K562 (cell line): ENCODE data around the gene BNIP1.

Source experiments
- ATF6 ChIP-seq: sonication (generic); formaldehyde crosslinking; IDR thresholded peaks from 2 replicates; pipeline ENCODE4 v1.4.0; 2020; ENCODE audit warnings: mild to moderate bottlenecking, missing genetic modification reagents
- E2F5 ChIP-seq: sonication (generic); formaldehyde crosslinking; IDR thresholded peaks from 2 replicates; pipeline ENCODE4 v1.8.0; 2022; ENCODE audit warnings: mild to moderate bottlenecking, missing genetic modification reagents
- FOXK1 ChIP-seq: sonication (generic); formaldehyde crosslinking; IDR thresholded peaks from 2 replicates; pipeline ENCODE4 v1.8.0; 2022; ENCODE audit warnings: missing genetic modification reagents, mild to moderate bottlenecking, borderline replicate concordance
- MIER1 ChIP-seq: fragments of 450-650 bp; IDR thresholded peaks from 2 replicates; pipeline ENCODE4 v1.6.1; 2016; ENCODE audit warnings: antibody characterized with exemption, mild to moderate bottlenecking, low read depth
- POLR2A ChIP-seq: fragments of 450-650 bp; conservative IDR thresholded peaks from 2 replicates; pipeline ENCODE4 v1.6.1; 2016
- SIN3A ChIP-seq, 2 experiments: fragments of 150-350 bp in 1 of 2; IDR thresholded peaks; 2 replicates each; pipeline ENCODE4 v1.6.1; 2011 to 2016; ENCODE audit warnings: borderline replicate concordance in 2 of 2, low read depth in 2 of 2, low read length in 2 of 2, mild to moderate bottlenecking in 2 of 2, moderate library complexity in 2 of 2; ENCODE audit not compliant: control insufficient read depth in 1 of 2
- TAF1 ChIP-seq: IDR thresholded peaks from 2 replicates; pipeline ENCODE4 v1.6.1; 2011; ENCODE audit warnings: mild to moderate bottlenecking, low read length, moderate library complexity; ENCODE audit not compliant: insufficient read depth, control insufficient read depth, severe bottlenecking; ENCODE audit errors: extremely low read depth
- ZMIZ1 ChIP-seq, 2 experiments: fragments of 150-350 bp in 1 of 2; IDR thresholded peaks; 2 replicates each; pipeline ENCODE4 v1.6.1; 2012 to 2016; ENCODE audit warnings: low read depth in 2 of 2, low read length in 2 of 2, mild to moderate bottlenecking in 1 of 2, moderate library complexity in 1 of 2
- ZNF3 ChIP-seq: fragments of 250-450 bp; sonication (Bioruptor Pico); IDR thresholded peaks from 2 replicates; pipeline ENCODE4 v1.5.0; 2021; ENCODE audit warnings: mild to moderate bottlenecking, moderate library complexity
- TF ChIP-seq, protein P1 (sequence below), 2 experiments: fragments of 450-650 bp in 1 of 2; sonication (generic) in 1 of 2; formaldehyde crosslinking in 1 of 2; IDR thresholded peaks in 1 of 2; conservative IDR thresholded peaks in 1 of 2; 2 replicates each; pipeline versions ENCODE4 v1.6.1 to v1.8.1; 2016 to 2023; ENCODE audit warnings: mild to moderate bottlenecking in 2 of 2, moderate library complexity in 2 of 2, inconsistent platforms in 1 of 2, missing genetic modification reagents in 1 of 2
- TF ChIP-seq, protein P2 (sequence below), 3 experiments: IDR thresholded peaks in 2 of 3; conservative IDR thresholded peaks in 1 of 3; 2 replicates each; pipeline ENCODE4 v1.5.1; 2011 to 2012; ENCODE audit warnings: low read length in 3 of 3, mild to moderate bottlenecking in 3 of 3, control low read depth in 2 of 3, improper control_type of control experiment in 1 of 3, inconsistent platforms in 1 of 3, low read depth in 1 of 3, mixed read lengths in 1 of 3, moderate library complexity in 1 of 3; ENCODE audit not compliant: insufficient read depth in 2 of 3
- TF ChIP-seq, protein P3 (sequence below): sonication (generic); formaldehyde crosslinking; IDR thresholded peaks from 2 replicates; pipeline ENCODE4 v1.9.0; 2022; ENCODE audit warnings: mild to moderate bottlenecking, missing genetic modification reagents

GRCh38 chr5:173138707-173139106 lies 5.6 kb upstream of the BNIP1 start:
- TF ChIP-seq, protein P1, sequence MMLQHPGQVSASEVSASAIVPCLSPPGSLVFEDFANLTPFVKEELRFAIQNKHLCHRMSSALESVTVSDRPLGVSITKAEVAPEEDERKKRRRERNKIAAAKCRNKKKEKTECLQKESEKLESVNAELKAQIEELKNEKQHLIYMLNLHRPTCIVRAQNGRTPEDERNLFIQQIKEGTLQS (IDR thresholded peaks at IDR 0.05) = no peak
- TF ChIP-seq, protein P1 (CRISPR knock-in tag; conservative IDR thresholded peaks at IDR 0.05) = no peak
- TF ChIP-seq, protein P2, sequence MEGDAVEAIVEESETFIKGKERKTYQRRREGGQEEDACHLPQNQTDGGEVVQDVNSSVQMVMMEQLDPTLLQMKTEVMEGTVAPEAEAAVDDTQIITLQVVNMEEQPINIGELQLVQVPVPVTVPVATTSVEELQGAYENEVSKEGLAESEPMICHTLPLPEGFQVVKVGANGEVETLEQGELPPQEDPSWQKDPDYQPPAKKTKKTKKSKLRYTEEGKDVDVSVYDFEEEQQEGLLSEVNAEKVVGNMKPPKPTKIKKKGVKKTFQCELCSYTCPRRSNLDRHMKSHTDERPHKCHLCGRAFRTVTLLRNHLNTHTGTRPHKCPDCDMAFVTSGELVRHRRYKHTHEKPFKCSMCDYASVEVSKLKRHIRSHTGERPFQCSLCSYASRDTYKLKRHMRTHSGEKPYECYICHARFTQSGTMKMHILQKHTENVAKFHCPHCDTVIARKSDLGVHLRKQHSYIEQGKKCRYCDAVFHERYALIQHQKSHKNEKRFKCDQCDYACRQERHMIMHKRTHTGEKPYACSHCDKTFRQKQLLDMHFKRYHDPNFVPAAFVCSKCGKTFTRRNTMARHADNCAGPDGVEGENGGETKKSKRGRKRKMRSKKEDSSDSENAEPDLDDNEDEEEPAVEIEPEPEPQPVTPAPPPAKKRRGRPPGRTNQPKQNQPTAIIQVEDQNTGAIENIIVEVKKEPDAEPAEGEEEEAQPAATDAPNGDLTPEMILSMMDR (IDR thresholded peaks at IDR 0.05 in 2 of 3, conservative IDR thresholded peaks at IDR 0.05 in 1 of 3; ENCODE audit: insufficient read depth in 2 of 3, low read depth in 1 of 3, low read length in 3 of 3) = no peak
- no peak for TF ChIP-seq FOXK1
- TF ChIP-seq SIN3A (IDR thresholded peaks at IDR 0.05; ENCODE audit: borderline replicate concordance in 2 of 2, control insufficient read depth in 1 of 2, low read depth in 2 of 2, low read length in 2 of 2) = no peak
- no peak for TF ChIP-seq E2F5 (CRISPR knock-in tag)
- TF ChIP-seq ZMIZ1 (IDR thresholded peaks at IDR 0.05; ENCODE audit: low read depth in 2 of 2, low read length in 2 of 2) = no peak
- no peak for TF ChIP-seq POLR2A
- no peak for TF ChIP-seq TAF1
- TF ChIP-seq ZNF3 (CRISPR knock-in tag) = no peak
- no peak for TF ChIP-seq ATF6 (CRISPR knock-in tag)
- TF ChIP-seq, protein P3, sequence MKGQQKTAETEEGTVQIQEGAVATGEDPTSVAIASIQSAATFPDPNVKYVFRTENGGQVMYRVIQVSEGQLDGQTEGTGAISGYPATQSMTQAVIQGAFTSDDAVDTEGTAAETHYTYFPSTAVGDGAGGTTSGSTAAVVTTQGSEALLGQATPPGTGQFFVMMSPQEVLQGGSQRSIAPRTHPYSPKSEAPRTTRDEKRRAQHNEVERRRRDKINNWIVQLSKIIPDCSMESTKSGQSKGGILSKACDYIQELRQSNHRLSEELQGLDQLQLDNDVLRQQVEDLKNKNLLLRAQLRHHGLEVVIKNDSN (CRISPR knock-in tag) = no peak
- no peak for TF ChIP-seq MIER1
